PC-3 (cell line): Measurements from ENCODE around the gene GORAB.

Experiments used
- EZH2 ChIP-seq: fragments of 300-600 bp; sonication (generic); IDR thresholded peaks from one replicate; pipeline ENCODE4 v1.6.1; 2017; ENCODE audit warnings: antibody characterized with exemption, mild to moderate bottlenecking, low read length; ENCODE audit not compliant: unreplicated experiment
- EZH2phosphoT487 ChIP-seq: fragments of 300-600 bp; sonication (generic); IDR thresholded peaks from 2 replicates; pipeline ENCODE4 v1.6.1; 2018; ENCODE audit warnings: mild to moderate bottlenecking, antibody characterized with exemption, low read length, borderline replicate concordance
- TF ChIP-seq, protein P1 (sequence below): fragments of 300-600 bp; sonication (generic); conservative IDR thresholded peaks from 2 replicates; pipeline ENCODE4 v1.5.1; 2017; ENCODE audit warnings: antibody characterized with exemption, low read depth, mild to moderate bottlenecking, low read length

DNA sequence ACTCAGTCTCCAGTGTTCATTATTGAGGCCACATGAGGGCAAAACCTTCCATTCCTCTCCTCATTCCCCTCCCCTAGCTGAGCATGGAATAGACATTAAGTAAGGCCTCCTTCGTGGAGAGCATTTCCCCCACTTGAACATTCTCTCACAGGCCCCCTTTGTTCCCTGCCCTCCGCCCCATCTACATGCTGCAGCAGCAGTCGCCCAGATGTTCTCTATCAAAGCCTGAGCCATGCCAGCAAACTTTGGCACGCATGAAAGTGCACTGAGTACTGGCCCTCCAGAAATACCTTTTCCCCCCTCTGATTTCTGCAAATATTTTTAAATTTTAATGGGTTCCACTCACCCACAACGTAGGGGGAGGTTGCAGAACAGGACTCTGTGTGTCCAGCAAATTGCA is 20.9 kb upstream of the GORAB start:
- TF ChIP-seq, protein P1, sequence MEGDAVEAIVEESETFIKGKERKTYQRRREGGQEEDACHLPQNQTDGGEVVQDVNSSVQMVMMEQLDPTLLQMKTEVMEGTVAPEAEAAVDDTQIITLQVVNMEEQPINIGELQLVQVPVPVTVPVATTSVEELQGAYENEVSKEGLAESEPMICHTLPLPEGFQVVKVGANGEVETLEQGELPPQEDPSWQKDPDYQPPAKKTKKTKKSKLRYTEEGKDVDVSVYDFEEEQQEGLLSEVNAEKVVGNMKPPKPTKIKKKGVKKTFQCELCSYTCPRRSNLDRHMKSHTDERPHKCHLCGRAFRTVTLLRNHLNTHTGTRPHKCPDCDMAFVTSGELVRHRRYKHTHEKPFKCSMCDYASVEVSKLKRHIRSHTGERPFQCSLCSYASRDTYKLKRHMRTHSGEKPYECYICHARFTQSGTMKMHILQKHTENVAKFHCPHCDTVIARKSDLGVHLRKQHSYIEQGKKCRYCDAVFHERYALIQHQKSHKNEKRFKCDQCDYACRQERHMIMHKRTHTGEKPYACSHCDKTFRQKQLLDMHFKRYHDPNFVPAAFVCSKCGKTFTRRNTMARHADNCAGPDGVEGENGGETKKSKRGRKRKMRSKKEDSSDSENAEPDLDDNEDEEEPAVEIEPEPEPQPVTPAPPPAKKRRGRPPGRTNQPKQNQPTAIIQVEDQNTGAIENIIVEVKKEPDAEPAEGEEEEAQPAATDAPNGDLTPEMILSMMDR = no peak
- TF ChIP-seq EZH2 = no peak
- TF ChIP-seq EZH2phosphoT487 = no peak
